Ectodermal cell (in vitro differentiated cells): ENCODE data around the gene SETD1A.
"Not testable (repeated sequence)": the region's sequence is repeated elsewhere in the genome, so short reads cannot be mapped to it uniquely, and the experiment has no call there.

Source experiments
- H3K27ac ChIP-seq: 2 replicates; pipeline ENCODE4 v1.7.0; 2013; ENCODE audit warnings: mild to moderate bottlenecking, low read depth, low read length; ENCODE audit not compliant: insufficient read depth, poor library complexity, severe bottlenecking
- H3K27me3 ChIP-seq: 2 replicates; pipeline ENCODE4 v1.7.0; 2013; ENCODE audit warnings: mild to moderate bottlenecking, low read length; ENCODE audit not compliant: insufficient read depth, control insufficient read depth, poor library complexity, severe bottlenecking
- H3K36me3 ChIP-seq: one replicate; pipeline ENCODE4 v1.7.0; 2013; ENCODE audit warnings: low read length; ENCODE audit not compliant: control insufficient read depth, insufficient read depth
- H3K4me1 ChIP-seq: one replicate; pipeline ENCODE4 v1.7.0; 2013; ENCODE audit warnings: low read length; ENCODE audit not compliant: control insufficient read depth, insufficient read depth
- H3K4me3 ChIP-seq: 2 replicates; pipeline ENCODE4 v1.7.0; 2013; ENCODE audit warnings: low read depth, low read length, control low read depth; ENCODE audit not compliant: insufficient read depth
- H3K9me3 ChIP-seq: 2 replicates; pipeline ENCODE4 v1.7.0; 2013; ENCODE audit warnings: mild to moderate bottlenecking, low read length, moderate library complexity; ENCODE audit not compliant: control insufficient read depth
- WGBS, 2 experiments: methylation state at CpG; one replicate each; pipeline ENCODE4 v1.1.7; 2013; ENCODE audit warnings: missing lambda C conversion rate in 2 of 2; 5-methylcytosine and 5-hydroxymethylcytosine counted together

SETD1A gene

DNA sequence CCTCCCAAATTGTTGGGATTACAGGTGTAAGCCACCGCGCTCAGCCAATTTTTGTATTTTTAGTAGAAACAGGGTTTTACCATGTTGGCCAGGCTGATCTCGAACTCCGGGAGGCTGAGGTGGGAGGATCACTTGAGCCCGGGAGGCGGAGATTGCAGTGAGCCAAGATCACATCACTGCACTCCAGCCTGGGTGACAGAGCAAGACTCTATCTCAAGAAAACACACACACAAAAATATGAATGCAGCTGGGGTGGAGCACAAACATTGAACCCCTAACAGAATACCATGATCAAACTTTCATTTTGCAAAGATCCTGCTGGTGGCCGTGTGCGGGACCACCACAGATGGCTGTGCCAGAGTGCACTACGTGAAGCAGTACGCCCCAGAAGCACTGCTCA is 60.2 kb downstream of the SETD1A start:
- not testable (repeated sequence) for H3K4me3 ChIP-seq

DNA sequence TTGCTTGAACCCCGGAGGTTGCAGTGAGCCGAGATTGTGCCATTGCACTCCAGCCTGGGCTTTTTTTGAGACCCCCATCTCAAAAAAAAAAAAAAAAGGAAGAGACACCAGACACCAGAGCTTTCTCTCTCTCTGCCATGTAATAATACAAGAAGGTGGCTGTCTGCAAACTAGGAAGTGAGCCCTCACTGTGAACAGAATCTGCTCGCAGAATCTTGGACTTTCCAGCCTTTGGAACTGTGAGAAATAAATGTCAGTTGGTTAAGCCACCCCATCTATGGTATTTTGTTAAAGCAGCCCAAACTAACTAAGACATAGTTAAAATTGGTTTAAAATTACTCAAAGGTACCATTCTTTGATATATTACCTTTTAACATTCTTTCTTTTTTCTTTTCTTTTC is 63.0 kb downstream of the SETD1A start:
- Histone ChIP-seq H3K36me3 (no peaks in the 10 kb centered on the region), H3K9me3 (no peaks in the 10 kb centered on the region), H3K27ac (no peak overlapping the region), H3K4me3 (no peak overlapping the region), H3K27me3 (no peaks in the 10 kb centered on the region), H3K4me1 (no peaks in the 10 kb centered on the region)
- 91 to 92% methylated on average over 3 of the region's 3 CpGs for WGBS, 2 experiments

More for the DNA sequence above, 60.2 kb downstream of the SETD1A start:
- H3K4me1 ChIP-seq, H3K9me3 ChIP-seq, H3K27ac ChIP-seq, H3K36me3 ChIP-seq, H3K27me3 ChIP-seq: not testable (repeated sequence)
- WGBS, 2 experiments, result 91 to 95% methylated on average over 9 to 10 of the region's 10 CpGs

DNA sequence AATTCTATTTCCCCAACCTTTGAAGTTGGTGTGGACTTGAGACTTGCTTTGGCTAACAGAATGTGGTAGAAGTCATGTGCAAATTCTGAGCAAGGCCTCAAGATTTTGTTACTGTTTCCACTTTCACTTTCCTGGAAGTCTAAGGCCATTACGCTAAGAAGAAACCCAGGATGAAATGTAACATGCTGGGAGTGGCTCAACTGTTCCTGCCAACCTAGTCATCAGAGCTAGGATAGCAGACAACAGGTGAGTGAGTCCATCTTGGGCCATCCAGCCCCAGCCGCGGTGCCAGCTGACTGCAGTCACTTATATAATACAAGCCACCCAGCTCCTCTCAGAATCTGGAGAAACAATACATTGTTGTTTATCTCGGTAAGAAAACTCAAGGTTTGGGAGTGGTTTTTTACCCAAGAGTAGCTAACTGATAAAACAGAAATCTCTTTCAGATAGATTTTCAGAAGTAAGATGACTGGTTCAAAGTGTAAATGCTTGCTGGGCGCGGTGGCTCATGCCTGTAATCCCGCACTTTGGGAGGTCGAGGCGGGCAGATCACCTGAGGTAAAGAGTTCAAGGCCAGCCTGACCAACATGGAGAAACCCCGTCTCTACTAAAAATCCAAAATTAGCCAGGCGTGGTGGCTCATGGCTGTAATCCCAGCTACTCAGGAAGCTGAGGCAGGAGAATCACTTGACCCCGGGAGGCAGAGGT is 65.1 kb downstream of the SETD1A start:
- H3K4me3 ChIP-seq, result no peak overlapping the region
- no peak overlapping the region for H3K27ac ChIP-seq
- H3K9me3 ChIP-seq, result no peaks in the 10 kb centered on the region
- WGBS, 2 experiments, result 86% methylated on average over 12 of the region's 12 CpGs
- H3K36me3 ChIP-seq, result no peaks in the 10 kb centered on the region
- H3K27me3 ChIP-seq, result no peaks in the 10 kb centered on the region
- no peaks in the 10 kb centered on the region for H3K4me1 ChIP-seq

DNA sequence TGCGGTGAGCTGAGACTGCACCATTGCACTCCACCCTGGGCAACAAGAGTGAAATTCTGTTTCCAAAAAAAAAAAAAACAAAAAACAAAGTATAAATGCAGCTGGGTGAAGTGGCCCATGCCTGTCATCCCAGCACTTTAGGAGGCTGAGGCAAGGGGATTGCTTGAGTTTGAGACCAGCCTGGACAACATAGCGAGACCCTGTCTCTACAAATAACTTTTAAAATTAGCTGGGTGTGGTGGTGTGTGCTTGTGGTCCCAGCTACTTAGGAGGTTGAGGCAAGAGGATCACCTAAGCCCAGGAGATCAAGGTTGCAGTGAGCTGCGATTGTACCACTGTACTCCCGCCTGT is 65.7 kb downstream of the SETD1A start:
- Histone ChIP-seq H3K27me3 (no peaks in the 10 kb centered on the region), H3K9me3 (no peaks in the 10 kb centered on the region), H3K36me3 (no peaks in the 10 kb centered on the region), H3K27ac (no peak overlapping the region), H3K4me3 (no peak overlapping the region), H3K4me1 (no peaks in the 10 kb centered on the region)
- WGBS, 2 experiments, result 93 to 94% methylated on average over 2 to 4 of the region's 4 CpGs

DNA sequence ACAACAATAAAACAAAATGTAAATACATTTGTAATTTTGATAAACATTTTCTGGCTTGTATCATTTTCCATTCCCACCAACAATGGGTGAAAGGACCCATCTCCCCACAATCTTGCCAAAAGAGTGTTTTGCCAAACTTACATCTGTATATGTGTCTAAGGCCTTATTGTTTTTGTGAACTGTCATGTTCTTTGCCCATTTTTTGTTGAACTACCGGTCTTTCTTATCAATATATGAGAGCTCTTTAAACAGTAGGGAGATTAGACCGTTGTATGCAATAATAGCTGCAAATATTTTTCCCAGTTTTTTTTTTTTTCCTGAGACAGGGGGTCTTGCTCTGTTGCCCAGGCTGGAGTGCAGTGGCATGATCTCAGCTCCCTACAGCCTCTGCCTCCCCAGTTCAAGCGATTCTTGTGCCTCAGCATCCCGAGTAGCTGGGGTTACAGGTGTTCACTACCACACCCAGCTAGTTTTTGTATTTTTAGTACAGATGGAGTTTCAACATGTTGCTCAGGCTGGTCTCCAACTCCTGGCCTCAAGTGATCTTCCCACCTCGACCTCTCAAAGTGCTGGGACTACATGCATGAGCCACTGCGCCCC is 66.2 kb downstream of the SETD1A start:
- Histone ChIP-seq H3K4me3 (no peak overlapping the region), H3K36me3 (no peaks in the 10 kb centered on the region), H3K27ac (no peak overlapping the region), H3K4me1 (no peaks in the 10 kb centered on the region), H3K27me3 (no peaks in the 10 kb centered on the region), H3K9me3 (no peaks in the 10 kb centered on the region)
- WGBS, 2 experiments, result 86% methylated on average over 6 of the region's 6 CpGs

DNA sequence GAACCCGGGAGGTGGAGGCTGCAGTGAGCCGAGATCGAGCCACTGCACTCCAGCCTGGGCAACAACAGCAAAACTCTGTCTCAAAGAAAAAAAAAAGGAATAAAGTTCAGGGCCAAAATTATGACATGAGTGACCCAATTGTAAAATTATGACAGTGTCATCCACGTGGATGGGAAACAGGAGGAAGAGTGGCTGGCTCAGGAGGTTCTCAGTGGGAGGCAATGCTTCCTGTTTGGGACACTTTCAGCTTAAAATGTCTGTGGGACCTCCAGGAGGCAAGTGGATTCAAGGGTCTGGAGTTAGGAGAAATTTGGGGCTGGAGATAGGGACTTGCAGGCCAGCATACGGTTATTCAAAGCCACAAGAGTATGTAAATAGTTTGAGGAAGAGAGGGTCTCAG is 67.8 kb downstream of the SETD1A start:
- H3K4me3 ChIP-seq, result no peak overlapping the region
- 83 to 86% methylated on average over 5 of the region's 5 CpGs for WGBS, 2 experiments
- H3K9me3 ChIP-seq, result no peaks in the 10 kb centered on the region
- H3K27ac ChIP-seq, result no peak overlapping the region
- H3K4me1 ChIP-seq, result no peaks in the 10 kb centered on the region
- no peaks in the 10 kb centered on the region for H3K36me3 ChIP-seq
- no peaks in the 10 kb centered on the region for H3K27me3 ChIP-seq

DNA sequence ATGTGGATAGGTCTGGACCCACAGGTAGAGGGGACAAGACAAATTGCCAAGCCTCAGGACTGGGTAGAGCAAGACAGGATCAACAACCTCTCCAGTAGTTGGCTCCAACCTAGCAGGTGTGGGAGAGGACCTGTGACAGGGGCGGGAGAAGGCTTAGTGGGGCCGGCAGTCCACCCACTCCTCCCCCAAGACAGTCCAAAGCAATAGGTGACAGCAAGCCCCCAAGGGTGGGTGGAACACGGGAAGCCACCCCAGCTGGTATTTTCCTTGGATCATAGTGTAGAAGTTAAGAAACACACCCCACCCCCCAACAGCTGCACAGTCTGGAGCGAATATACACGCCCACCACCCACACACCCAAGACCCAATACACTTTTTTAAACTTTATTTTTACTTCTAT is 71.7 kb downstream of the SETD1A start:
- Histone ChIP-seq H3K27me3 (no peaks in the 10 kb centered on the region), H3K4me1 (no peaks in the 10 kb centered on the region), H3K9me3 (no peaks in the 10 kb centered on the region), H3K36me3 (no peaks in the 10 kb centered on the region), H3K4me3 (no peak overlapping the region), H3K27ac (no peak overlapping the region)
- 83 to 89% methylated on average over 3 of the region's 5 CpGs for WGBS, 2 experiments

DNA sequence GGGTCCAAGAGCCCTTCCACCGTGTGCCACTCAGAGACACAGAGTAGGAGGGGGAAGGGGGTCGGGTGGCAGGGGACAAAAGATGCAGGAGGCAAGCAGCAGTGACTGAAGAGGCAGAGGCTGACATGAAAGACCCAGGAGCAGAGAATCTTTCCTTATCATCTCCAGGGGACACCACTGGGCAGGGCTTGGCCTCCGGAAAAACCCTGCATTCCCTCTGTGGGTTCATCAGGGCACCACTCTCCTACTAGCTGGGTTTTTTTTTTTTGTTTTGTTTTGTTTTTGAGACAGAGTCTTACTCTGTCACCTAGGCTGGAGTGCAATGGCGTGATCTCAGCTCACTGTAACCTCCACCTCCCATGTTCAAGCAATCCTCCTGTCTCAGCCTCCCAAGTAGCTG is 73.7 kb downstream of the SETD1A start:
- Histone ChIP-seq H3K4me1 (no peaks in the 10 kb centered on the region), H3K36me3 (no peaks in the 10 kb centered on the region), H3K4me3 (no peak overlapping the region), H3K9me3 (no peaks in the 10 kb centered on the region), H3K27ac (no peak overlapping the region), H3K27me3 (no peaks in the 10 kb centered on the region)
- 78 to 83% methylated on average over 3 to 4 of the region's 4 CpGs for WGBS, 2 experiments

DNA sequence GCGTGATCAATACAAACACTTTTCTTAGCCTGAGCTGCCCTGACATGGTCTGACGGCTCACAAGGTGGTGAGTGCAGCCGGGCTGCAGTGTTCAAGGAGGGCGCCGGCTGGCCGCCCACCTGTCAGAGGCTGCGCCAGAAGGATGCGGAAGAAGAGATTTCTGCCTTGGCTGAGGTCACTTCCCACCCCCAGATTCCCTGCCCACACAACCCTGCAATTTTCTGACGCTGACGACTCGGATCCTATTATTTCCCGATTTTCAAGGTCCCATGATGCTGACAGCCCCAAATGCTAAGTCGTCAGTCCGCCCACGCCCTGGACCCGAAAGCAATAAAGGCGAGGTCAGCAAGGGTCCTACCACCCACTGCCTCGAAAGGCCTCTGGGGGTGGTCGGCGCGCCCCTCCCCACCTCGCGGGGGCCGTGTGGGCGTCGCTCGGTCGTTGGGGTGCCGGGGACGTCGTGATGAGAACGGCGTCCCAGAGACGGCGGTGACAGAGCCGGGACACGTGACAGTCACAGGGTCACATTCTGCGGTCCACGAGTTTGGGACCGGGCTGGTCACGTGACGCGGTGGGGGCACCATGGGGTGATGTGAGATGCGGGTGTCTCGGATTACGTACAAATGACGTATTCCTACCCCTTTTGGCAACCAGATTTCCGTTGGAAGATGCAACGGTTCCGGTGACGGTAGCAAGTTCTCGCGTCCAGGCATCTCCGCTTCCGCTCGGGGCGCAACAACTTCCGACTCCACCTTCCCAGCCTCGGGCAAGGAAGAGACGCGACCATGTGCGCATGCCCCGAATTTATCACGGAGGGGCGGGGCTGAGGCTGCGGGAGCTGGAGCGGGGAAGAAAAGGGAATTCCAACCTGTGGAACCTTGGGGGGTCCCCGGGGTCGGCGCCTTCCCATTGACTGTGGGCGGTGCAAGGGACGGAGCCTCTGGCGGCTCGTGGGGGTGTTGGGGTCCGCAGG is 75.5 kb downstream of the SETD1A start, which contains the start of gene STX4:
Gene STX4, plus strand, starts transcription at position 823 of the 973 bp plus-strand sequence. CDS start 248 bp downstream, outside the sequence.
- H3K36me3 ChIP-seq, result no peaks in the 10 kb centered on the region
- peak within 1 kb of the TSS; percentile 98 for H3K4me3 ChIP-seq
- H3K4me1 ChIP-seq, result no peaks in the 10 kb centered on the region
- WGBS, 2 experiments, result 2% methylated on average over 75 of the region's 75 CpGs
- peak within 1 kb of the TSS; percentile 48 for H3K27ac ChIP-seq
- H3K27me3 ChIP-seq, result no peaks in the 10 kb centered on the region
- H3K9me3 ChIP-seq, result no peaks in the 10 kb centered on the region
